Superior temporal gyrus (tissue), 1 donor: ENCODE data around the gene SYN1.
"Not testable (repeated sequence)": the region's sequence is repeated elsewhere in the genome, so short reads cannot be mapped to it uniquely, and the experiment has no call there.

Source experiments
- DNase-seq: peaks from one replicate; pipeline ENCODE4 v3.0.0-alpha.2; 2016; ENCODE audit errors: extremely low spot score

SYN1 gene

DNA sequence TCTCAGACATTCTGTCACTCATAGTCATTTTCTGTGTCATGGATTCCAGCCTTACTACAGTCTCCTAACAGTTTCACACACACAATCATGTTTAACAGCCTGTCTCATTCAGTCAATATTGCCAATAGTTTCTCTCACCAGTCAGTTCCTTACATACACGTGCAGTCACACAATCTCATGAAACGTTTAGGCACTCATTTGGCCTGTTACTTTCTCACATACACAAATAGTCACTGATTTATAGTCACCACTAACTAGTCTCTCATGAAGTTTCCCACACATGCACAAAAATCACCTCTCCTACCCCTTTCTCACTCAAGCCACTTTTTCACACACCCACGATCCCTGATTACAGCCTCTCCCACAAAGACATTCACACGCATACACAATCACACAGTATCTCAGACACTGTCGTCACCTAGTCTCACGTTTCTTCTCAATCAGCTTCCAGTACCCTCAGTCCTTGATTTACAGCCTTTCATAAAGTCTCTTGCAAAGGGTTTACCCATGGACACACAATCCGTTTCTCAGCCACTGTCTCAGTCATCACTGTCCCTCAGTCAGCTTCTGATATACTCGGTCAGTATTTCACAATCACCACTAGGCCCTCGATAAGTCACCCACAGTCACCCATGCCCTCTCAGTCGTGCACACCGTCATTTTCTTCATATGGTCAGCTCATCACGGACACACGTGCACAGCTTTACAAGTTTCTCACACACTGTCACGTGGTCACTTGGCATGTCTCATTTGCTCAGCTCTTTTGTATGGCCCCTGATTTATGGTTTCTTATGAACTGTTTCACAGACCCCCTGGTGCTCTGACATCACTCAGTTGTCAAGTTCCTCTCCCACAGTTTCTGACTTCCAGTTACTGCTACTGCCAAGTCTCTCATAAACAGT lies 14.3 kb upstream of the SYN1 start:
- no peak for DNase-seq

DNA sequence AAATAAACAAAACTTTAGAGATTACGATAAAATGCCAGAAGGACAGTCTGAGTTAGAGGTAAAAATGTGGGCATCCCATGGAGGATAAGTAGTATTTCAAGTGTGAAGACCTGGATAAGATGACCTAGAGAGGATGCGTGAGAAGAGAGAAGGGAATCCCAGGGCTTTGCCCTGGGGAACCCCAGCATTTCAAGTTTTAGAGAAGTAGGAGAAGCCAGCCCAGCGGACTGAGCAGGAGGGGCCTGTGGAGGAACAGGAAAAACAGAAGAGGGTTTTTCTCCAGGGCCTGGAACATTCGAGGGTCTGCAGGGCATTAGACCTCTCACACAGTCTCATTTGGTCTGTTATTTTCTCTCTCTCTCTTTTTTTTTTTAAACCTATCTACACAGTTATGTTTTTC lies 13.0 kb upstream of the SYN1 start:
- no peak for DNase-seq

DNA sequence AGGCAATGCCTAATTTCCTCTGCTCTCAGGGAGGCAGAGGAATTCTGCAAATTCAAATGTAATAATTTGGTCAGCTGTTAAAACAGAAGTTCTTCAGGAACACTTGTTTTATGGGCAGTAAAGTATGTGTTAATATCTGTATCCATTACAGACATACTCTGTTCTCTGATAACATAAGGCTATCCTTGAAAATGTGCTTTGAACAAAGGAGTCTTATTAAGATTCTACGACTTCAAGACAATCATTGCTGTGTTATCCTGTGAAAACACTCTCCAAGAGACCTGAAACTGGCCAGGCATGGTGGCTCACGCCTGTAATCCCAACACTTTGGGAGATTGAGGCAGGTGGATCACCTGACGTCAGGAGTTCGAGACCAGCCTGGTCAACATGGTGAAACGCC lies 12.0 kb upstream of the SYN1 start:
- no peak for DNase-seq

DNA sequence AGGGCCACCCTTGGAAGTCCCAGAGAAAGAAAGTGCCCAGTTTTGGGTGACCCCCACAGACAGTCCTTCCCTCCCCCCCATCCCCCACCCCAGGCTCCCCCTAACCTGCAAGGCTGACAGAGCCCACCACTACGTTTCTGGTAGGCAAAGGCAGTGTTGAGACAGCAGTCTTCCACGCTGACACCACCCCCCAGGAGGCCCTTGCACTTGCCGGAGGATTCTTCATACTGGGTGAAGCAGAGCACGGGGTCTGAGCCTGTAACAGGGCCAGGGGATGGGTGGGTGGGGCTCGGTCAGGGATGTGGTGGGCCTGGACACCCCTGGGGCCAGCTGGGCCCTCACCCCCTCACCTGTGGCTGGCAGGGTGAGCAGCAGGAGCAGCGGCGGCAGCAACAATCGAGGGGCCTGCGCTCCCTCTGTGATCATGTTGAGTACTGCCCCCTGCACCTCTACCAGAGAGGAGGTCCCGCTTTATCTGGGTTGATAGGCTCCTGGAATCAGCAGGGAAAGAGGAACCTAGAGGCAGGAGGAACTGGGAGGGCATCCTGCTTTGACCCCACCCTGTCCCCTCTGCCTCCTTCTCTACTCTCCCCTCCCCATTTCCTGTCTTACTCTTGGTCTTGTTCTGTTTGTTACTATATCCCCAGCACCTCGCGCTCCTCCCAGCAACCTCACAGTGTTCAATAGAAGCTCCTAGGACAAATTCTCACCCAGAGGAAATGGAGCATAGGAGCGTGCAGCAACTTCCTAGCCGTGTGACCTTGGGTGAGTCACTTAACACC lies 10.0 kb upstream of the SYN1 start, which contains the start of gene CFP:
CFP (minus strand) TSS at position 512 of the 782 bp plus-strand sequence; CDS start at position 426, 86 bp downstream.
- no peak for DNase-seq

DNA sequence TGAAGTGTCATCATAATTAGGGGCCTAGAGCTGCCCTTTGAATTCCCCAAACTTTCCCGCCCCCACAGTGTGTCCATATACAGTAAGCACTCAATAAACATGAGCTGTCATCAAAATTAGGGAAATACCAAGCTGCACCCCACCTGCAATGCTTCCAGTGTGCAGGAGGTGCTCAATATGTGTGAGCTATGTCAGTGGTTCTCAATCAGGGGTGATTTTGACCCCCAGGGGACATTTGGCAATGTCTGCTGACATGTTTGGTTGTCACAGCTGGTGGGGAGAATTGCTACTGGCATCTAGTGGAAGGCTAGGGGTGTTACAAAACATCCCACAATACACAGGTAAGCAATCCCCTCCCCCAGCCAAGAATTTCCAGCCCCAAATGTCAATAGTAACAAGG lies 9.3 kb upstream of the SYN1 start:
- no peak for DNase-seq

DNA sequence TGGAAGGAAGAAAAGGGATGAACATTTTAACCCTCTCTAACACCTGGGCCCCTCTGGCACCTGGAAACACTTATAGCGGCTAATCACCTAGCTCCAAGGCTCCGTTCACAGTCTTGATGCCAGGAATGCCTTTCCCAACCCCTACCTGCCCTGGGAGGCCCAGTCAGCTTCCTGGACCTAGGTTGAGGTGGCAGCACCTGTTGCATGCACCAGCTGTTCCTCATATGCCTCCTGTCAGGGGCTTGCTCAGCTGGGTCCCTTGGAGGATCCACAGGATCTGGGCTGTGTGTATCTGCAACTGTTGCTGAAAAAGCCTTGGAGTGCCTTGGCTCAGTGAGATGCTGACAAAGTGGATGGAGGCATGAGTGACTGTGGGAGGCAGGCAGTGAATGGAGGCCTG lies 5.7 kb upstream of the SYN1 start:
- DNase-seq = no peak

DNA sequence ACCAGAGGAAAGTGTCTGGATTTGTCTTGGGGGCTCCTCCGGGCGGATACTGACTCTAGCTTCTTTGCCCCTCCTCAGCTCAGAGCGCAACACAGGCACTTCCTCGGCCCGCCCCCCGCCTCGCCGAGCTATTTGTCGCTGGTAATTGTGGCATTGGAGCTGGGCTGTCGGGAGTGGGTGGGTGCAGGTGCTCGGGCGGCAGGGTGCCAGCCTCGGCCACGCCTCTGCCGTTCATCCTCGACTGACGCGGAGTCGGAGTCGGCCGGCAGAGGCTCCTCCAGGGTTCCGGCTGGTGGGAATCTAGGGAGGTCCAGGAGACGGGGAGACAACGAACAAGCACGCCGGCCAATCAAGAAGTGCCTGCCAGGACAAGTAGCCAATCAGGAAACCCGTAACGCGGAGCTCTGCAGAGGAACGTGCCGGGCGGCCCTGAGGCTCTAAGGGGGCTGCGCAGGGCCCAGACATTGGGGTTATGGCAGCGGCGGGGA lies 3.9 kb upstream of the SYN1 start:
- DNase-seq = peak; percentile 53

DNA sequence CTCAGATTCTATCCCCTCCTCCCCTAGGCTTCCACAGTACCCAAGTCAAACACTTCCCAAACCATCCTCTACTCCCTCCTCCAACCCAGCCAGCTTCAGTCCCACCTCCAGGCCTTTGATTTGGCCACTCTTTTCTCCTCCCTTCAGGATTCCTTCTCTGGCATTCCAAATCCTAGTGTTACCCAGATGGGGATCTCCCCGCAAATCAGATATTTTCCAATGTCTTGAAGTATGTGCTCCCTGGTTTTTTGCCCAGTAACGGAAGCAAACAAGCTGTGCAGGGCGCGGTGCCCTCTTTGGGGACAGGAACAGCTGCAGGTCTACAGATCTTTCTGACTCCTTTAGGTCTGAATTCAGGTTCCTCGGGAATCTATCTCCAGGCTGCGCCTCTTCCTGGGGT lies 2.2 kb upstream of the SYN1 start:
- DNase-seq = no peak

DNA sequence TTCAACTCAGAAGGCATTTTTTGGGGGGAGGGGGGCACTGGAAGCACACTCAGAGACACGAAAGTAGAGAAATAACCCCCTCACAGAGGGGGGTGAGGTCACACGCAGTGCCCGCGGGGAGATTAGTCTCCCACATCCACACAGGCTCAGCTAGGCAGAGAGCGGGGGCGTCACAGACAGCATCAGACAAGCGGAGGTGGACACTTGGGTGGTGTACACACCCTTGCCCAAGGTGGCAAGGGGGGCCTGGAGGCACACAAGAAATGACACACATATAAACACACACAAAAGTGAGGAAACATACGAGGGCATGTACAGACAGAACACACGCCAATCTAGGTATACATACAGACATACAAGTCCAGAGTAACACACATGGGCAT lies 637 bp upstream of the SYN1 start:
- DNase-seq = no peak

DNA sequence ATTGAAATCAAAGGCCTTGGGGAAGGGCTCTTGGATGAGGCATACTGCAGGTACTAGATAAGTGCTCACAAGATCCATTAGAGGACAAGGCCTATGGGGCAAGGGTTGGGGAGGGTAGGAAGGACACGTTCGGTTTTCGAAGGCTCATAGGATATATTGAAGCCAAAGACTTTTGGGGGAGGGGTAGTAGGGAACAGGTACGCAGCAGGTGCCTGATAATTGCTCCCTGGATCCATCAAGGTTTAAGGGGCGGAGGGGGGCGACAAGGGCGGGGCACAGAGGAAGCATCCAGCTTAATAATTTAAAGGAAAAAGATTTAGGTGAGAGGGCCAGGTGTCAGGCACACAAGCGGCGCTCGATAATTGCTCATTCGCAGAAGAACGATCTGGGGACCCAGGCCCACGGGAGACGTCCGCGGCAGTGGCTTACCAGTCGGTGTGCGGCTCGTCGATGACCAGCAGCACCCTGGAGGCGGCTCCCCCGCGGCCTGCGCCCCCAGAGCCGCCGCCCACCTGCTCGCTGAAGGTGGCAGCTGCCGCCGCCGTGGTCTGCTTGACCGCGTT lies 653 bp downstream of the SYN1 start:
- no peak for DNase-seq

DNA sequence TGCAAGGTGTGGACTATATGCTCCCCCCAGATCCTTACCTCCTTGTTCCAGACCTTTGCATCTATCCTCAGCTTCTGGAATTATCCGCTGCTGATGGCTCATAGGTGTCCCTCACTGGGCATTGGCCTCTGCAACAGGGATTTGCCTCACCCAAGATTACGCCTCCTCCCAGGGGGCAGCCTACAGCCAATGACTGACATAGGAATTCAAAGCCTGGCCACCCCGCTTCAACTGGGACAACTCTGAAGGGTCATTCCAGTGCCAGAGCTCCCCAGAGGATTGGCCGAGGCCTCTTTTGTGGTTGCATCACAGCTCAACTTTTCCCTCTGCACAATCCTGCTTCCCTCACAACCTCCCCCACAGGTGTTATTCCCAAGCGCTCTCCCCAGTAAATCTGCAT lies 5.0 kb downstream of the SYN1 start:
- DNase-seq = no peak

DNA sequence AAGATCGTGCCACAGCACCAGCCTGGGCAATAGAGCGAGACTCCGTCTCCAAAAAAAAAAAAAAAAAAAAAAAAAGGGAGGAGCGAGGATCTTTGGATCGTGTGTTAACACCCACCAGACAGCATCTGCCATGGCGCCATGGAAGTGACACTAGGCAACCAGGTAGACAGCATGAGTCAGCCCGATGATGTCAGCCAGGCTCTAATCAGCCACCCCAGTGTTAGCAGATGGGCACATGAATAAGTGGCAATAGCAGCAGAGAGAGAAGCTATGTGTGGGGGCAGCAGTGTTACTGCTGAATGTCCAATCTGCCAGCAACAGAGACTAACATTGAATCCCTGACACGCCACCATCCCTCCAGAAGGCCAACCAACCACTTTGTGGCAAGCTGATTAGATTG lies 6.6 kb downstream of the SYN1 start:
- DNase-seq = no peak

DNA sequence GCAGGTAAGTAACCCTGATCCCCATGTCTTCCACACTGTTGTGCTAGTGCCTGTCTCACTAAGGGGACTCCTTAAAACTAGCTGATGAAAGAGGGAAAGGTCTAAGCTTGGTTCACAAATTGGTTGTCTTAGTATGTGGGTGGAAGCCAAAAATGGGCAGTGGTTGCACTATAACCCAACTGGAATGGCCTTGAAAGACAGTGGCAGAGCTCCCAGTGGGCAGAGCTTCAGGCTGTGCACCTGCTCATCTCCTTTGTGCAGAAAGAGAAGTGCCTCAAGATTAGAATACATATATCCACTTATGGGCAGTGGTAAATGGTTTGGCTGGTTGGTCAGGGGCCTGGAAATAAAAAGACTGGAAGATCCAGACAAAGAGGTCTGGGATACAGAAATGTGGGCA lies 7.2 kb downstream of the SYN1 start:
- DNase-seq = no peak

DNA sequence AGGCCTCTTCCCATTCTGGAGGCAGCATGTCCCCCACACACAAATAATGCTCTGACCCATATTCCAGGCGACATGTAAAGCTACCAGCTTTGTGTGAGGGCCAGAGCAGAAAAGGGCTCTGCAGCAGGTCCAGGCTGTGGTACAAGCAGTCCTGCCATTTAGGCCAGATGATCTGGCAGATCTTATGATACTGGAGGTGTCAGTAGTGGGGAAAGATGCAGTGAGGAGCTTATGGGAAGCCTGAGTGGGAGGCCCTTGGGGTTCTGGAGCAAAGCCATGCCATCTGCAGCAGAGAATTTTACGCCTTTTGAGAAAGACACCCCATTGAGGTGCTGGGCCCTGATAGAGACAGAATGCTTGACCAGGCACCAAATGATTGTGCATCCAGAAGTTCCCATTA lies 7.7 kb downstream of the SYN1 start:
- no peak for DNase-seq

DNA sequence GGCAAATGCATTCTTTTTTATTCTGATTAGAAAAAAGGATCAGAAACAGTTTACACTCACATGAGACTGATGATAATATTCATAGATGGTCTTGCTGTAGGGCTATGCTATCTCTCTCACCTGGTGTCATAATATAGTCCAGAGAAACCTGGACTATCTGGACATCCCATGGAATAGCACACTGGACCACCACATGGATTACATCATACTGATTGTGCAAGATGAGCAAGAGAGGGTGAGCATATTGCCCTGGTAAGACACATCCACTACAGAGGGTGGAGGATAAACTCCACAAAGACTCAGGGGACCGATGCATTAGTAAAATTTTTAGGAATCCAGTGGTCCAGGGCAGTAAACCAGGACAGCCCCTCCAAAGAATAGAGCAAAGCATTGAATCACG lies 8.2 kb downstream of the SYN1 start:
- no peak for DNase-seq

DNA sequence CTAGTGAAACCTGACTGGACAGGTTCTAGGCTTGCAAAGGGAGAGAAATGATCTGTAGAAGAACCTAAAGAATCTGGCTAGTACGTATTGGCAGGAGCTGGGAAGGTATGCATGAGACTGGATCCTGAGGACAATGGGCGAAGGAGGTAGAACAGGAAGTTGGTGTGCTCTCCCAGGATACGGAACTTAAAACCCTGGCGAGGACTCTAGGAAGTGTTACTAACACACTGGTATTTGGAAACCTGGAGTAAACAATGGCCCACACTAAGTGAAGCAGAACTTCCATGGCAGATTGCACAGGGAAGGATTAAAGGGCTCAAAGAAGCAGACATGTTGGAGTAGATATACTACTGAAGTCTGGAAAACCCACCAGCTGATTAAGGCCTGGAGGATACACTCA lies 9.1 kb downstream of the SYN1 start:
- no peak for DNase-seq

DNA sequence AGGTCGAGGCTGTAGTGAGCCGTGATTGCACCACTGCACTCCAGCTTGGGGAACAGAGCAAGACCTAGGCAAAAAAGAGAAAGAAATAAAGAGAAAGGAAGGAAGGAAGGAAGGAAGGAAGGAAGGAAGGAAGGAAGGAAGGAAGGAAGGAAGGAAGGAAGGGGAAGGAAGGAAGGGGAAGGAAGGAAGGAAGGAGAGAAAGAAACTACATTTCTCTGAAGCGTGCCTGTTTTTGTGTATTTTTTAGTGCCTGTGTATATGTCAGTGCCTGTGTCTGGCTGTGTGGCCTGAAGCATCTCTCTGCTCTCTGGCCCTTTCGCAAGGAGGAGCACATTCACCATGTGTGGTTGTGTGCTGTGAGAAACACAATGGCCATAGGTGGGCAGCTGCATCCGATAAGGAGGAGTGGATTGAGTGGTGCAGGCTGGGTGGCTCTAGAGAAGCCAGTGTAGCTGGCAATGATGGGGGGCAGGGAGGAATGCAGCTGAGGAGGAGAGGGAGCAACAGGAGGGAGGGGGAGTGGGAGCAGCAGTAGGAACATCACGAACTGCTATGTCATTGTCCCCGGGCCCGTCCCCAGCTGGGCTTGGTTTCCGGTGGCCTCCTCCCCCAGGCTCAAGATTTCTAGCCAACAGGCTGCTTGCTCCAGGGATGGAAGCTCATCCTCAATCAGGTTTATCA lies 11.4 kb downstream of the SYN1 start:
- no peak for DNase-seq

DNA sequence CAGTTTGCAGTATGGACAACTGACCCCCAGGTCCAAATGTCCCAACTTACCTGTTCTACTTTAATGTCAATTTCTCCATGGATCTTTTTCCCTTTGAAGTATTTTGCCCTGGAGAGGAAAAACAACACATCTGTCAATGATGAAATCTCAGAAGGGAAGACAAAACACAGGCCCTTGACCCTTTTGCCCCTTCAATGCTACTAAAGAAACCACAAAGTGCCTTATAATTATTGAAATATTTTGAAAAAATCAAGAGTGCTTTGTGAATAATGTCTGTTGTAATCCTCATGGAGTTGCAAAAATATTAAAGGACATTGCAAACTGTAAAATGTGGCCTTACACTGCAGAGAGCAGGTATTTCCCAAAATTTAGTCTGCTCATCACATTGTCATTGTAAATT lies 12.6 kb downstream of the SYN1 start:
- no peak for DNase-seq

DNA sequence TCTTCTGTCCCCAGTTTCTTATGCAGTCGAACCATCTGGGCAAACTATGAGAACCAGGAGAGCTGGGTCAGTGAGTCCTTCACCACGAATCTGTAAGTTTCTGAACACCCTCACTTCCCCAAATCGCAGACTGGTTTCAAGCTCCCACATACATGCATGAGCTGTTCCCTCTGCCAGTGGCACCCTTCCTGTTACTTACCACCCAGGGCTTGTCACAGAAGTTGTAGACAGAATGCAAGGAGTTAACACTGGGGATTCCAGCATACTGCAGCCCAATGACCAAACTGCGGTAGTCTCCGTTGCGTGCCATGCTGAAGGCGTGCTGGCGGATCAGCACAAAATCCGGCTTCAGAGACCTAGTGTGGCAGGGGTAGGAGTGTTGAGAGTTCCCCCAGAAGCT lies 14.6 kb downstream of the SYN1 start:
- DNase-seq = no peak

DNA sequence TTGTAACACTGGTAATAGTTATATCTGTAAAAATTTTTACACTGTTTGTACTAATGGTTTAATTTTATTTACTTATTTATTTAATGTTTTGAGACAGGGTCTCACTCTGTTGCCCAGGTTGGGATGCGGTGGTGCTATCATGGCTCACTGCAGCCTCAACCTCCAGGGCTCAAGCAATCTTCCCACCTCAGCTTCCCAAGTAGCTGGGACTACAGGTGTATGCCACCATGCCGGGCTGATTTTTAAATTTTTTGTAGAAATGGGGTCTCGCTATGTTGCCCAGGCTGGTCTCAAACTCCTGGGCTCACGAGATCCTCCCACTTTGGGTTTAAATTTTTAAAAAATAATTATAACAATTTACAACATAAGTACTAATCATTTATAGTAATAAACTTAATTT lies 16.5 kb downstream of the SYN1 start:
- DNase-seq = not testable (repeated sequence)

DNA sequence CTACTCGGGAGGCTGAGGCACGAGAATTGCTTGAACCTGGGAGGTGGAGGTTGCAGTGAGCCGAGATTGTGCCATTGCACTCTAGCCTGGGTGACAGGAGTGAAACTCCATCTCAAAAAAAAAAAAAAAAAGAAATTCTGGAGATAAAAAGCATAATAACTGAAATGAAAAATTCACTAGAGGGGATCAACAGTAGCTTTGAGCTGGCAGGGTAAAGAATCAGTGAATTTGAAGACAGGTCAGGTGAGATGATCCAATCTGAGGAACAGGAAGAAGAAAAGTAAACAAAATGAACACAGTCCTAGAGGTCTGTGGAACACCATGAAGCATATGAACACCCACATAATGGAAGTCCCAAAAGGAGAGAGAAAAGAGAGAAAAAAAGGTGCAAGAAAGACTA lies 22.4 kb downstream of the SYN1 start:
- no peak for DNase-seq

DNA sequence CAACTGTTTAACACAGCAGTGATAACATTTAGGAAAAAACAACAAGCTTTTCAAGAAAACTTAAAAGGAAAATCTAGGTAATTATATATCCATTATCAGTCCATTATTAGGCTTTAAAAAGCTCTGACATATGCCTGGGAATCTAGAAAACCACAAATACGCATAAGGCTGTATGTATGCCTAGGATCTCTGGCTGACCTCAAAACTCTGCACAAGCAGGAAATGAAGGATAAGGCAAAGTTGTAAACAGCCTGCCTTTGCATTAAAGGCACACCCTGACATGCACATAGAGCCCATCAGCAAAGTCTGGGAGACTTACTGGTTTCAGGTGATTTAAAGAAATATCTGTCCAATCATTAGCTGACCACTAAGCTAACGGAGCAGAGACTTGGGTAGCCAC lies 23.4 kb downstream of the SYN1 start:
- DNase-seq = no peak
